PC-3 (cell line): ENCODE data around the gene CCNI2.

Experiments used
- CTCF ChIP-seq: fragments of 300-600 bp; sonication (generic); conservative IDR thresholded peaks from 2 replicates; pipeline ENCODE4 v1.5.1; 2017; ENCODE audit warnings: antibody characterized with exemption, low read depth, mild to moderate bottlenecking, low read length
- EZH2 ChIP-seq: fragments of 300-600 bp; sonication (generic); IDR thresholded peaks from one replicate; pipeline ENCODE4 v1.6.1; 2017; ENCODE audit warnings: antibody characterized with exemption, mild to moderate bottlenecking, low read length; ENCODE audit not compliant: unreplicated experiment

- TF ChIP-seq CTCF (no peak), EZH2 (no peak)
Measured at GRCh38 chr5:132773601-132774355, 26.6 kb downstream of the CCNI2 start.
